Measurements from ENCODE around the gene METTL25. TPM values are rescaled to one million over a fixed set of nuclear protein-coding genes. Genes with fewer than 3 reads are reported as not detected.
A peak's percentile ranks its signal among the peaks of the same experiment; 100 is the strongest.

Gene METTL25
- total and polyA plus RNA-seq, 12 donors = 2.0 to 17.4 (median 14.0) TPM

DNA sequence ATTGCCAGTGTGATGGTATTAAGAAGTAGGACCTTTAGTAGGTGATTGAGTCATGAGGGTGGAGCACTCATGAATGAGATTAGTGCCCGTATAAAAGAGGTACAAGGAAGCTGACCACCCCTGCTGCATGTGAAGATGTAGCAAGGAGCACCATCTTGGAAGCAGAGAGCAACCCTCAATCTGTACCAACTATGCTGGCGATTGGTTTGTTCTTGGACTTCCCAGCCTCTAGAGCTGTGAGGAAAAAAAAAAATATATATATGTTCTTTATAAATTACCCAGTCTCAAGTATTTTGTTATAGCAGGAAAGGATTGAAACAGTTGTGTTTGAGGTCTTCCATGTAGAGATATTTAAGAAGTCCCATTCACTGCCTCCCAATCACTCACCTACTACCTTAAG, 16.9 kb downstream of the METTL25 start:
- no peak for ATAC-seq
- Histone ChIP-seq H3K27ac (no peak overlapping the region), H3K36me3 (peaks cover 0 to 30% (median 11%) of the 10 kb centered on the region in 9 donors), H3K4me3 (no peak overlapping the region), H3K9me3 (peaks cover 0 to 28% (median 10%) of the 10 kb centered on the region in 11 donors), H3K4me1 (no peaks in the 10 kb centered on the region), H3K27me3 (no peaks in the 10 kb centered on the region)
- 95% methylated on average over 2 of the region's 2 CpGs for whole genome bisulfite sequencing, 2 donors
- TF ChIP-seq, protein P1, sequence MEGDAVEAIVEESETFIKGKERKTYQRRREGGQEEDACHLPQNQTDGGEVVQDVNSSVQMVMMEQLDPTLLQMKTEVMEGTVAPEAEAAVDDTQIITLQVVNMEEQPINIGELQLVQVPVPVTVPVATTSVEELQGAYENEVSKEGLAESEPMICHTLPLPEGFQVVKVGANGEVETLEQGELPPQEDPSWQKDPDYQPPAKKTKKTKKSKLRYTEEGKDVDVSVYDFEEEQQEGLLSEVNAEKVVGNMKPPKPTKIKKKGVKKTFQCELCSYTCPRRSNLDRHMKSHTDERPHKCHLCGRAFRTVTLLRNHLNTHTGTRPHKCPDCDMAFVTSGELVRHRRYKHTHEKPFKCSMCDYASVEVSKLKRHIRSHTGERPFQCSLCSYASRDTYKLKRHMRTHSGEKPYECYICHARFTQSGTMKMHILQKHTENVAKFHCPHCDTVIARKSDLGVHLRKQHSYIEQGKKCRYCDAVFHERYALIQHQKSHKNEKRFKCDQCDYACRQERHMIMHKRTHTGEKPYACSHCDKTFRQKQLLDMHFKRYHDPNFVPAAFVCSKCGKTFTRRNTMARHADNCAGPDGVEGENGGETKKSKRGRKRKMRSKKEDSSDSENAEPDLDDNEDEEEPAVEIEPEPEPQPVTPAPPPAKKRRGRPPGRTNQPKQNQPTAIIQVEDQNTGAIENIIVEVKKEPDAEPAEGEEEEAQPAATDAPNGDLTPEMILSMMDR (IDR thresholded peaks at IDR 0.05) = no peak
- intact Hi-C loops (cut with DNase I) = no loop called here
- DNase-seq = no peak

DNA sequence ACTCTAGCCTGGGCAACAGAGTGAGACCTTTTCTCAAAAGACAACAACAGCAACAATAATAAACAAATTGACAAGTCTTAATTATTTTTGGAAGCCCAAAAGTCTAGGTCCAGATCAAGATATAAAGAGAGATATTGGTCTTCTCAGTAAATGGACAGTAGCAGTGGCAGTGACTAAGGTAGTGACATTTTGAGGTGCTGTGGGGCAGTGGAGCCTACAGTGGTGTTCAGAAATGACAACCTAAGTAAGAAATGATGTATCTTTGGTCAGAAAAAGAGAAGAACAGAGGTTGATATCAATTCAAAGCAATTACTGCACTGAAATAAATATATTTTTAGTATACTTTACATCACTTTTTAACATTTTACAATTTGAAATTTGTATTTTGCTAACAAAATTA, 20.7 kb downstream of the METTL25 start:
- intact Hi-C loops (cut with DNase I) = no loop called here
- no peaks in the 10 kb centered on the region for H3K27me3 ChIP-seq
- TF ChIP-seq, protein P1 (IDR thresholded peaks at IDR 0.05) = no peak
- peaks cover 0 to 14% (median 4%) of the 10 kb centered on the region in 9 donors for H3K36me3 ChIP-seq
- no peak for DNase-seq
- peaks cover 0 to 21% (median 10%) of the 10 kb centered on the region in 11 donors for H3K9me3 ChIP-seq
- ATAC-seq = no peak
- peaks cover 0 to 4% (median 0%) of the 10 kb centered on the region in 9 donors for H3K4me1 ChIP-seq
- H3K4me3 ChIP-seq = no peak overlapping the region
- H3K27ac ChIP-seq = no peak overlapping the region

DNA sequence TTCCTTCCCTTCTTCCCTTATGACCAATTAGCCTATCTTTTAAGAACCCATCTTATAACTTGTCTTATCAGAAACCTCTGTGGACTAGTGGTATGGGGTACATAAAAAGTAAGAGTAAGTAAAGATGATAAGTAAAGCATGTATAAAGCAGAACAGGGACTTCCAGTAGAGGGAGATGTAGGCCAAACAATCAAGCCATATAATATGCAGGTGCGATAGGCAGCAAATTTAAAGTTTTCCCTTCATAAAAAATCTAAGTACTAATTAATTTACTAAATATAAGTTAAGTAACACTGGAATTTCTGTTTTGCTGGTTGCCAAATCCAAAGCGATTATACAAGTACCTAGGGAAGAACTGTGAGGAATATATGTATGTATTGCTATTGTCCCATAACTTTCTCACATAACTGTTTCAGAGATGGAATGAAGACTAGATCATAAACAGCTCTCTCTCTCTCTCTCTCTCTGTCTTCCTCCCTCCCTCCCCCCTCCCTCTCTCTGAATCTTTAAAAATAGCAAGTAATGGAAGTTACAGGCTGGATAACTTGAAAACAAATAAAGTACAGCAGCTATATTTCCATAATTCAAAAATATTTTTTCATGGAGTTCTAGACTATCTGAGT, 25.7 kb downstream of the METTL25 start:
- WGBS, 2 donors = 51 to 67% methylated on average over 2 of the region's 2 CpGs
- intact Hi-C loops (cut with DNase I) = no loop called here
- H3K27ac ChIP-seq = no peak overlapping the region
- DNase-seq = no peak
- TF ChIP-seq, protein P1 (IDR thresholded peaks at IDR 0.05) = peak in 7 of 9 donors; percentile 9 to 49 (median 33)
- peaks cover 0 to 3% (median 0%) of the 10 kb centered on the region in 11 donors for H3K9me3 ChIP-seq
- H3K4me3 ChIP-seq = no peak overlapping the region
- H3K36me3 ChIP-seq = peaks cover 0 to 17% (median 0%) of the 10 kb centered on the region in 9 donors
- H3K4me1 ChIP-seq = peaks cover 0 to 15% (median 0%) of the 10 kb centered on the region in 9 donors
- no peak for ATAC-seq
- H3K27me3 ChIP-seq = no peaks in the 10 kb centered on the region

DNA sequence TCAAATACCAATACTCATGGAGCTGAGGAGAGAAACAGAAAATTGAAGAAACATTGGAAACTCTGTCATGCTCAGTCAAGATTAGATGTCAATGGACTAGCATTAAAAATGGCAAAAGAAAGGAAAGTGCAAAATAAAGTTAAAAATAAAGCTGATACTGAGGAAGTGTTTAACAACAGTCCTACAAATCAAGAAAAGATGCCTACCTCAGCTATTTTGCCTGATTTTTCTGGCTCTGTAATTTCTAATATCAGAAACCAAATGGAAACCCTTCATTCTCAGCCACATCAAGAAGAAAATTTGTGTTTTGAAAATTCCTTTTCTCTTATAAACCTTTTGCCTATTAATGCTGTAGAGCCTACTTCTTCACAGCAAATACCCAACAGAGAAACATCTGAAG, 40.5 kb downstream of the METTL25 start:
- DNase-seq = no peak
- no peak for ATAC-seq
- peaks cover 0 to 43% (median 6%) of the 10 kb centered on the region in 9 donors for H3K36me3 ChIP-seq
- TF ChIP-seq, protein P1 (IDR thresholded peaks at IDR 0.05) = no peak
- H3K27me3 ChIP-seq = no peaks in the 10 kb centered on the region
- H3K4me1 ChIP-seq = no peaks in the 10 kb centered on the region
- peaks cover 0 to 15% (median 0%) of the 10 kb centered on the region in 11 donors for H3K9me3 ChIP-seq
- H3K27ac ChIP-seq = no peak overlapping the region
- intact Hi-C loops (cut with DNase I) = no loop called here
- H3K4me3 ChIP-seq = no peak overlapping the region
